Stomach (tissue), 4 donors: ENCODE measurements around the gene ZFTA.

Source experiments
- EP300 ChIP-seq: sonication (generic); formaldehyde crosslinking; IDR thresholded peaks from one replicate; pipeline ENCODE4 v1.6.1; 2017; ENCODE audit warnings: antibody characterized with exemption
- POLR2A ChIP-seq, 4 donors: fragments of 450-650 bp; IDR thresholded peaks; one replicate each; pipeline ENCODE4 v1.6.1; 2016; ENCODE audit warnings: antibody characterized with exemption in 4 of 4, control low read depth in 2 of 4, mild to moderate bottlenecking in 1 of 4, moderate library complexity in 1 of 4
- TF ChIP-seq, protein P1 (sequence below), 7 experiments: fragments of 450-650 bp in 4 of 7; fragments of 200-600 bp in 3 of 7; sonication (generic) in 3 of 7; IDR thresholded peaks; one replicate each; pipeline ENCODE4 v1.5.1; 2016 to 2019; ENCODE audit warnings: antibody characterized with exemption in 7 of 7, control low read depth in 2 of 7, mild to moderate bottlenecking in 1 of 7

DNA sequence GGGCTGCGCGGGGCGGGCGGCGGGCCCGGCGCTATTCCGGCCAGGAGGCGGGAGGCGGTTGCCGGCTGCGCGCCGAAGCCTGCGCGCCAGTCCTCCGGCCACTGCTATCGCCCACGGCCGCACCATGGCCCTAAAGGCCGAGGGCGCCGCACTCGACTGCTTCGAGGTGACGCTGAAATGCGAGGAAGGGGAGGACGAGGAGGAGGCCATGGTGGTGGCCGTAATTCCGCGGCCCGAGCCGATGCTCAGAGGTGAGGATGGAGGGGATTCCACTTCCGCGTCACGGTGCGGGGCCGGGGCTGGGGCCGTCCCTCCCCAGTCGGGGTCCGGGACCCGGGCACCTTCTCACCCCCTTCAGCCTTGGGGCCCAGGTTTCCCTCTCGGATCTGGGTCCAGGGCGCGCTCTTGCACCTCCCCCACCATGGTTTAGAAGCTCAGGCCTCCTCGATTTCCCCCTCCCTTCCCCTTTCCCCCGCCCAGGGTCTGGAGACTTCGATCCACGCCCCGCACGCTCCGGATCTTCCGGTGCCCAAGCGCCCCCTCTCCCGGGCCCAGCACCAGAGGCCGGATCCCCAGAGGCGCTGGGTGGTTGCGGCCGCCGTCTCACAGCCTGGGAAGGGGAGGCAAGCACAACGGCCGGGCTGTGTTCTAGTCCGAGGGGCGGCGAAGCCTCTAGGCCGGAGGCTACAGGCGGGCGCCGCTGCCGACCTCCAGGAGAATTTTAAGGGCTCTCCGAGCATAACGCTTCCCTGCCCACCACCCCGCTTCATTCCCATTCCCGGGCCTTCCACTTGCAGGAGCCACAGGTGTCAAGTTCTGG, 45.2 kb upstream of the ZFTA start:
- TF ChIP-seq, protein P1, sequence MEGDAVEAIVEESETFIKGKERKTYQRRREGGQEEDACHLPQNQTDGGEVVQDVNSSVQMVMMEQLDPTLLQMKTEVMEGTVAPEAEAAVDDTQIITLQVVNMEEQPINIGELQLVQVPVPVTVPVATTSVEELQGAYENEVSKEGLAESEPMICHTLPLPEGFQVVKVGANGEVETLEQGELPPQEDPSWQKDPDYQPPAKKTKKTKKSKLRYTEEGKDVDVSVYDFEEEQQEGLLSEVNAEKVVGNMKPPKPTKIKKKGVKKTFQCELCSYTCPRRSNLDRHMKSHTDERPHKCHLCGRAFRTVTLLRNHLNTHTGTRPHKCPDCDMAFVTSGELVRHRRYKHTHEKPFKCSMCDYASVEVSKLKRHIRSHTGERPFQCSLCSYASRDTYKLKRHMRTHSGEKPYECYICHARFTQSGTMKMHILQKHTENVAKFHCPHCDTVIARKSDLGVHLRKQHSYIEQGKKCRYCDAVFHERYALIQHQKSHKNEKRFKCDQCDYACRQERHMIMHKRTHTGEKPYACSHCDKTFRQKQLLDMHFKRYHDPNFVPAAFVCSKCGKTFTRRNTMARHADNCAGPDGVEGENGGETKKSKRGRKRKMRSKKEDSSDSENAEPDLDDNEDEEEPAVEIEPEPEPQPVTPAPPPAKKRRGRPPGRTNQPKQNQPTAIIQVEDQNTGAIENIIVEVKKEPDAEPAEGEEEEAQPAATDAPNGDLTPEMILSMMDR (IDR thresholded peaks at IDR 0.05): no peak
- no peak for TF ChIP-seq EP300
- no peak for TF ChIP-seq POLR2A (IDR thresholded peaks at IDR 0.05)
